ENCODE measurements around the gene CELF6.

DNA sequence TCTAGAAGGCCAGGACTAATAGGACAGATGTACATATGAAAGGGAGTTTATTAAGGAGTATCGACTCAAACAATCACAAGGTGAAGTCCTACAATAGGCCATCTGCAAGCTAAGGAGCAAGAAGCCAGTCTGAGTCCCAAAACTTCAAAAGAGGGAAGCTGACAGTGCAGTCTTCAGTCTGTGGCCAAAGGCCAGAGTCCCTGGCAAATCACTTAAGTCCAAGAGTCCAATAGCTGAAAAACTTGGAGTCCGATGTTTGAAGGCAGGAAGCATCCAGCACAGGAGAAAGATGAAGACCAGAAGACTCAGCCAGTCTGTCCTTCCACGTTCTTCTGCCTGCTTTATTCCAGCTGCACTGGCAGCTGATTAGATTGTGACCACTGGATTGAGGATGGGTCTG lies 11.1 kb upstream of the CELF6 start:
- no peak for TF ChIP-seq EP300 (IDR thresholded peaks at IDR 0.05; ENCODE audit: borderline replicate concordance)
- TF ChIP-seq, protein P1, sequence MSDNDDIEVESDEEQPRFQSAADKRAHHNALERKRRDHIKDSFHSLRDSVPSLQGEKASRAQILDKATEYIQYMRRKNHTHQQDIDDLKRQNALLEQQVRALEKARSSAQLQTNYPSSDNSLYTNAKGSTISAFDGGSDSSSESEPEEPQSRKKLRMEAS (IDR thresholded peaks at IDR 0.05) = no peak
- TF ChIP-seq TEAD4 (IDR thresholded peaks at IDR 0.05) = no peak
- TF ChIP-seq, protein P2, sequence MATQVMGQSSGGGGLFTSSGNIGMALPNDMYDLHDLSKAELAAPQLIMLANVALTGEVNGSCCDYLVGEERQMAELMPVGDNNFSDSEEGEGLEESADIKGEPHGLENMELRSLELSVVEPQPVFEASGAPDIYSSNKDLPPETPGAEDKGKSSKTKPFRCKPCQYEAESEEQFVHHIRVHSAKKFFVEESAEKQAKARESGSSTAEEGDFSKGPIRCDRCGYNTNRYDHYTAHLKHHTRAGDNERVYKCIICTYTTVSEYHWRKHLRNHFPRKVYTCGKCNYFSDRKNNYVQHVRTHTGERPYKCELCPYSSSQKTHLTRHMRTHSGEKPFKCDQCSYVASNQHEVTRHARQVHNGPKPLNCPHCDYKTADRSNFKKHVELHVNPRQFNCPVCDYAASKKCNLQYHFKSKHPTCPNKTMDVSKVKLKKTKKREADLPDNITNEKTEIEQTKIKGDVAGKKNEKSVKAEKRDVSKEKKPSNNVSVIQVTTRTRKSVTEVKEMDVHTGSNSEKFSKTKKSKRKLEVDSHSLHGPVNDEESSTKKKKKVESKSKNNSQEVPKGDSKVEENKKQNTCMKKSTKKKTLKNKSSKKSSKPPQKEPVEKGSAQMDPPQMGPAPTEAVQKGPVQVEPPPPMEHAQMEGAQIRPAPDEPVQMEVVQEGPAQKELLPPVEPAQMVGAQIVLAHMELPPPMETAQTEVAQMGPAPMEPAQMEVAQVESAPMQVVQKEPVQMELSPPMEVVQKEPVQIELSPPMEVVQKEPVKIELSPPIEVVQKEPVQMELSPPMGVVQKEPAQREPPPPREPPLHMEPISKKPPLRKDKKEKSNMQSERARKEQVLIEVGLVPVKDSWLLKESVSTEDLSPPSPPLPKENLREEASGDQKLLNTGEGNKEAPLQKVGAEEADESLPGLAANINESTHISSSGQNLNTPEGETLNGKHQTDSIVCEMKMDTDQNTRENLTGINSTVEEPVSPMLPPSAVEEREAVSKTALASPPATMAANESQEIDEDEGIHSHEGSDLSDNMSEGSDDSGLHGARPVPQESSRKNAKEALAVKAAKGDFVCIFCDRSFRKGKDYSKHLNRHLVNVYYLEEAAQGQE (IDR thresholded peaks at IDR 0.05; ENCODE audit: low read depth) = no peak
- no peak for TF ChIP-seq ZBTB7A (IDR thresholded peaks at IDR 0.05; ENCODE audit: low read depth)
- TF ChIP-seq TCF12 (IDR thresholded peaks at IDR 0.05; ENCODE audit: low read depth) = no peak
- no peak for TF ChIP-seq CEBPB (IDR thresholded peaks at IDR 0.05)
- TF ChIP-seq TAF1 (IDR thresholded peaks at IDR 0.05; ENCODE audit: low read depth) = no peak
- TF ChIP-seq CREB1 (IDR thresholded peaks at IDR 0.05; ENCODE audit: low read depth) = no peak
- TF ChIP-seq YY1 (IDR thresholded peaks at IDR 0.05; ENCODE audit: low read depth) = no peak
- no peak for TF ChIP-seq FOXM1 (IDR thresholded peaks at IDR 0.05; ENCODE audit: borderline replicate concordance, low read depth)

Measured in Ishikawa (cell line).